ENCODE data around the gene MEX3D.

DNA sequence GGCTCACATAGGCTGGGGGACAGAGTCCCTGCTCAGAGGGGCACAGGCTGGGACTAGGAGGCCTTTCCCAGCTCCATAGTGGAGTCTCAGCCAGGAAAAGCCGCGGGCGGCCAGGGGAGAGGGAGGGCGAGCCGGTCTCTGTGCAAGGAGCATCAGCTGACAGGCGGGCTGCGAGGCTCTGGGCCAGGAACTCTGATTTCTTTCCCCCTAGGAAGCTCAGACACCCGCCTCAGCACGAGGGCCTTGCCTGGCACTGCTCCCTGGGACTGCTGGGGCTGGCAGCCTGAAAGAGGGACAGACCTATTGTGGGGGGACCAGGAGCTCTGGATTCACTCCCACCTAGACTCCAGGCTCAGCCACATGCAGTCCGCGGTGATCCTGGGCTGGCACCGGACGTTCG is 46.5 kb downstream of the MEX3D start:
- TF ChIP-seq, protein P1, sequence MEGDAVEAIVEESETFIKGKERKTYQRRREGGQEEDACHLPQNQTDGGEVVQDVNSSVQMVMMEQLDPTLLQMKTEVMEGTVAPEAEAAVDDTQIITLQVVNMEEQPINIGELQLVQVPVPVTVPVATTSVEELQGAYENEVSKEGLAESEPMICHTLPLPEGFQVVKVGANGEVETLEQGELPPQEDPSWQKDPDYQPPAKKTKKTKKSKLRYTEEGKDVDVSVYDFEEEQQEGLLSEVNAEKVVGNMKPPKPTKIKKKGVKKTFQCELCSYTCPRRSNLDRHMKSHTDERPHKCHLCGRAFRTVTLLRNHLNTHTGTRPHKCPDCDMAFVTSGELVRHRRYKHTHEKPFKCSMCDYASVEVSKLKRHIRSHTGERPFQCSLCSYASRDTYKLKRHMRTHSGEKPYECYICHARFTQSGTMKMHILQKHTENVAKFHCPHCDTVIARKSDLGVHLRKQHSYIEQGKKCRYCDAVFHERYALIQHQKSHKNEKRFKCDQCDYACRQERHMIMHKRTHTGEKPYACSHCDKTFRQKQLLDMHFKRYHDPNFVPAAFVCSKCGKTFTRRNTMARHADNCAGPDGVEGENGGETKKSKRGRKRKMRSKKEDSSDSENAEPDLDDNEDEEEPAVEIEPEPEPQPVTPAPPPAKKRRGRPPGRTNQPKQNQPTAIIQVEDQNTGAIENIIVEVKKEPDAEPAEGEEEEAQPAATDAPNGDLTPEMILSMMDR (IDR thresholded peaks at IDR 0.05; ENCODE audit: low read length) = no peak
- no peak for TF ChIP-seq EZH2 (IDR thresholded peaks at IDR 0.05; ENCODE audit: borderline replicate concordance, low read length)

Measured in OCI-LY1 (cell line).